ENCODE measurements around the gene NTN3.

Gene NTN3

GRCh38 chr16:2468233-2468724 is 2.8 kb upstream of the NTN3 start:
- Histone ChIP-seq H3K9me3 (ENCODE audit: insufficient read depth, low read length, severe bottlenecking) (no peaks in the 10 kb centered on the region), H4K20me1 (ENCODE audit: insufficient read depth, low read length) (peaks cover 51% of the 10 kb centered on the region), H3K9ac (ENCODE audit: low read depth, low read length) (no peak overlapping the region), H3K4me2 (ENCODE audit: insufficient read depth, low read length) (peak overlapping the region; percentile 36), H3K27me3 (ENCODE audit: insufficient read depth, low read length, poor library complexity) (peaks cover 41% of the 10 kb centered on the region), H3K36me3 (ENCODE audit: insufficient read depth, low read length) (peaks cover 4% of the 10 kb centered on the region; the same call in 1 of the 2 replicates), H3K4me3 (ENCODE audit: low read depth in 1 of 2, low read length in 2 of 2) (no peak overlapping the region), H3K4me1 (ENCODE audit: insufficient read depth, low read length) (peaks cover 61% of the 10 kb centered on the region), H3K27ac (ENCODE audit: low read length) (no peak overlapping the region; the same call in 1 of the 2 replicates), H3K79me2 (ENCODE audit: insufficient read depth, low read length) (no peaks in the 10 kb centered on the region), H2AFZ (ENCODE audit: low read depth, low read length) (no peak overlapping the region)
- no peak for DNase-seq
- TF ChIP-seq CTCF (IDR thresholded peaks at IDR 0.05; ENCODE audit: borderline replicate concordance, extremely low read depth, low read length, poor library complexity, severe bottlenecking): no peak
- ATAC-seq (ENCODE audit: insufficient read depth, low read depth): peak; percentile 2; the same call in 1 of the 3 replicates

GRCh38 chr16:2468725-2469398 is 2.2 kb upstream of the NTN3 start:
- Histone ChIP-seq H3K27ac (ENCODE audit: low read length) (peak overlapping the region; percentile 54), H3K4me3 (ENCODE audit: low read depth in 1 of 2, low read length in 2 of 2) (no peak overlapping the region), H3K9me3 (ENCODE audit: insufficient read depth, low read length, severe bottlenecking) (no peaks in the 10 kb centered on the region), H3K36me3 (ENCODE audit: insufficient read depth, low read length) (peaks cover 2% of the 10 kb centered on the region; the same call in 1 of the 2 replicates), H3K79me2 (ENCODE audit: insufficient read depth, low read length) (no peaks in the 10 kb centered on the region), H3K9ac (ENCODE audit: low read depth, low read length) (peak overlapping the region; percentile 13; the same call in 1 of the 2 replicates), H4K20me1 (ENCODE audit: insufficient read depth, low read length) (peaks cover 52% of the 10 kb centered on the region), H3K4me1 (ENCODE audit: insufficient read depth, low read length) (peaks cover 67% of the 10 kb centered on the region), H3K27me3 (ENCODE audit: insufficient read depth, low read length, poor library complexity) (peaks cover 41% of the 10 kb centered on the region), H2AFZ (ENCODE audit: low read depth, low read length) (no peak overlapping the region), H3K4me2 (ENCODE audit: insufficient read depth, low read length) (peak overlapping the region; percentile 36)
- TF ChIP-seq CTCF (IDR thresholded peaks at IDR 0.05; ENCODE audit: borderline replicate concordance, extremely low read depth, low read length, poor library complexity, severe bottlenecking) (no peak), EZH2 (IDR thresholded peaks at IDR 0.05; ENCODE audit: borderline replicate concordance, low read depth, low read length, severe bottlenecking) (no peak)
- peak; percentile 71 for DNase-seq
- ATAC-seq (ENCODE audit: insufficient read depth, low read depth): peak; percentile 41

- Histone ChIP-seq H3K79me2 (ENCODE audit: insufficient read depth, low read length) (0 out of 2 replicates have a peak, but pooled peaks cover 3% of the 10 kb centered on the region), H3K9ac (ENCODE audit: low read depth, low read length) (peak overlapping the region; percentile 13; the same call in 1 of the 2 replicates), H3K4me1 (ENCODE audit: insufficient read depth, low read length) (peaks cover 74% of the 10 kb centered on the region), H3K27me3 (ENCODE audit: insufficient read depth, low read length, poor library complexity) (peaks cover 41% of the 10 kb centered on the region), H3K4me2 (ENCODE audit: insufficient read depth, low read length) (peak overlapping the region; percentile 36), H3K9me3 (ENCODE audit: insufficient read depth, low read length, severe bottlenecking) (no peaks in the 10 kb centered on the region), H3K27ac (ENCODE audit: low read length) (peak overlapping the region; percentile 66), H2AFZ (ENCODE audit: low read depth, low read length) (no peak overlapping the region), H4K20me1 (ENCODE audit: insufficient read depth, low read length) (peaks cover 50% of the 10 kb centered on the region), H3K4me3 (ENCODE audit: low read depth in 1 of 2, low read length in 2 of 2) (no peak overlapping the region), H3K36me3 (ENCODE audit: insufficient read depth, low read length) (no peaks in the 10 kb centered on the region; the same call in 1 of the 2 replicates)
- DNase-seq (no peak), ATAC-seq (ENCODE audit: insufficient read depth, low read depth) (no peak)
- TF ChIP-seq CTCF (IDR thresholded peaks at IDR 0.05; ENCODE audit: borderline replicate concordance, extremely low read depth, low read length, poor library complexity, severe bottlenecking) (no peak), EZH2 (IDR thresholded peaks at IDR 0.05; ENCODE audit: borderline replicate concordance, low read depth, low read length, severe bottlenecking) (no peak)
These were observed 1.5 kb upstream of the NTN3 start for GRCh38 chr16:2469399-2470233.
